HG03066 (cell line): Measurements from ENCODE around the gene MRPL19.
A peak's percentile ranks its signal among the peaks of the same experiment; 100 is the strongest.

Source experiments
- ATAC-seq: cut with Tn5 transposase; IDR thresholded peaks from one replicate; pipeline ENCODE4 v1.9.1; 2021; ENCODE audit warnings: low read depth; ENCODE audit not compliant: unreplicated experiment

Gene MRPL19

DNA sequence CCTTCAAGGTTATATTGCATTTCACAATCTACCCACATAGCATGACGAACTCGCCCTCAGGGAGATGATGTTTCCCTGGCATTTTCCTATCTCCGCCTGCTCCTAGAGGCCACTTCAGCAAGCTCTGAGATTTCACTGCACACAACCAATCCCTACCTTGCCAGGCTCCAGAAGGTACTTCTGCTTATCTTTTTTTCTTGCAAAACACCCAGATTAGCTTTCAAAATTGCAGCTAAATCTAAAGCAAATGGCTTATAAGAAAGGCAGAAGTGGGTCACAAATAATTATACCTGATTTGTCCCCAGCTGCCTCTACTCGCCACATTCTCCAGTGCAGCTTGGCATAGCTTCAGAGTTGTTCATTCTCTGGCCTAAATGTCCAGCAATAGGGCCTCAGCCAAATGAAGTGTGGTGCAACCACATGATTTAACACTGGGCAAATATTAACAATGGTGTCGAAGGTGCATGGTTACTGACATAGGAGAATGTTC lies 32.4 kb upstream of the MRPL19 start:
- ATAC-seq = no peak

DNA sequence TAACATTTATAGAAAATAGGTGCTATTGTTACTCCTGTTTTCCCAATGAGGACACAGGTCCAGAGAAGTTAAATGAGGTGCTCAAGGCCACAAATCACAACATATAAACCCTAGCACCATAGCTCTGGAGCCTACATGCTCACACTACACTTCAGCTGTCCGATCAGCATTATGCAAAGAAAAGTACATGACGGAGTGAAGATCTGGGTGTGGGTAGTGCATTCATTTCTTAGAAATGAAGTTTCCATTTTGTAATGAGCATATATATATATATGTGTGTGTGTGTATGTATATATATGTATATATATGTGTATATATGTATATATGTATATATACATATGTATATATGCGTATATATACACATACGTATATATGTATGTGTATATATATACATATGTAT lies 30.2 kb upstream of the MRPL19 start:
- no peak for ATAC-seq

DNA sequence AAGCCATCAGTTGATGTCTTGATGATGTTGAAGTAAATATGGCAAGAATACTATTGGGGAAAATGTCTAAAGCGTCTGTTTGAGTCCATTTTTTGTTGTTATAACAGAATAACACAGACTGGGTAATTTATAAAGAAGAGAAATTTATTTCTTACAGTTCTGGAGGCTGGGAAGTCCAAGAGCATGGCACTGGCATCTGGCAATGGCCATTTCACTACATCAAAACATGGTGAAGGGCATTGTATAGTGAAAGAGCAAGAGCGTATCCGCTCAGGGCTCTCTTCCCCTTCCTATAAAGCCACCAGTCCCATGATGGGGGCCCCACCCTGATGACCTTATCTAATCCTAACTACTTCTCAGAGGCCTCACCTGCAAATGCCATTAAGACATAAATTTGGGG lies 29.6 kb upstream of the MRPL19 start:
- no peak for ATAC-seq

DNA sequence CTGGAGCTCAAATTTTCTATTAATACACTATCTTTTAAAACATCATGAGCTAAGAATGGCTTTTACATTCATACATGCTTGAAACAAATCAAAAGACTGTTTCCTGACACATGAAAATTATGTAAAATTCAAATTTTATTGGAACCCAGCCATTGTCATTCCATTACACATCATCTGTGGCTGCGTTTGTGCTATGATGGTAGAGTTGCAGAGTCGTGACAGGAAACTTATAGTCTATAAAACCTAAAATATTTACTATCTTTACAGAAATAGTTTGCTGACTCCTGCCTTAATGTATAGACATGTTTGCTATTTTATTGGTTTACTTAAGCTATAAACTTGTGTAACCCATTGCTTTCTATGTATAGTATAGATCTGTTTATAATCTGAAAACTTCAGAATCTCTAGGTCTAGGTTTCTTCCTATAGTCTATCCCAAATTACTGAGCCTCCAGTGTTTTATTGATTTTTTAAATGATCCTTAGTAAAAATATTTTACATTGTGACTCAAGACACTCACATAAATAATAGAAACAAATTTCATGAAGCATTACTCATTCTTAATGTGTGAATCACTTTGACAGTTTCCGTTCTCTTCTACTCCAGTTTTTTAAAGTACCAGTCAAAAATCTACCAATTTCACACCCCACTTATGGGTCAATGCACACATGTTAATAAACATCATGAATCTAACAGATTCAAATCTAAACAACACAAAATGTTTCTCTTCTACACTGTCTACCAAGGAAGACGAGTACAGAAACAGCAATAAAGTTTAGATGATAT lies 26.4 kb upstream of the MRPL19 start:
- ATAC-seq = no peak

DNA sequence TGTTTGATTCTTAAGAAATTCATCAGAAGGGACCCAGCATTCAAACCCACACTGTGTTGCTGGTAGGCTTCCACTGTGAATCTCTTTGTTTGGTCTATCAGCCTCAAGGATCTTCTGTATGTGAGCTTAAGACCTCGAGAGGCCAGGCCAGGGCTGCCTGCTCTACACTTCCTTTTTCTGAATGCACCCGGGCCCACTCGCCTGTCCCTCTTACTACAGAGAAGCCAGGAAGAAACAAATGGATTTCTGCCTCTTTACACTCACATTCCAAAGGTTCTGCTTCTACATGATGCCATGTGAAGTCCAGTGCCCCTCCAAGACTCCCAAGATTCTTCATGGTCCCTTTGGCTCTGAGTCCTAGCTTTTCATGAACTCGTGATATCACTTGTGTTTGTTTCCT lies 25.4 kb upstream of the MRPL19 start:
- no peak for ATAC-seq

DNA sequence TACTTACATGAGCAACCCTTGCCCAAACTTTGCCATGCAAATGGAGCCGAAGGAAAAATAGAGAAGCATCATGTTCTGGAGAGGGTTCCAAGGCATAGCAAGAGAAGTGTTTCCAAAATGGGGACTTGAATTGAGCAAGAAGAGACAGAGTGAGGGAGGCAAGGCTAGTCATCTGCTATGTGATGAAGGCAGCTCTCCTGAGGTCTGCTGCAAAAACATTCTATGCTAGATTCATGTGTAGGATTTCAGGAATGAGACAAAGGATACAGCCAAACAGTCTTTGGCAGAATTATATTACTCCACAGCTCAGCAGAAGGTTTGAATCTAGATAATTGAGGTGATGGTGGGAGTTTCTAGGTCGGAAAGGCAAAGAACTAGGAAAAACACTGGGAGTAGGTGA lies 24.1 kb upstream of the MRPL19 start:
- no peak for ATAC-seq

DNA sequence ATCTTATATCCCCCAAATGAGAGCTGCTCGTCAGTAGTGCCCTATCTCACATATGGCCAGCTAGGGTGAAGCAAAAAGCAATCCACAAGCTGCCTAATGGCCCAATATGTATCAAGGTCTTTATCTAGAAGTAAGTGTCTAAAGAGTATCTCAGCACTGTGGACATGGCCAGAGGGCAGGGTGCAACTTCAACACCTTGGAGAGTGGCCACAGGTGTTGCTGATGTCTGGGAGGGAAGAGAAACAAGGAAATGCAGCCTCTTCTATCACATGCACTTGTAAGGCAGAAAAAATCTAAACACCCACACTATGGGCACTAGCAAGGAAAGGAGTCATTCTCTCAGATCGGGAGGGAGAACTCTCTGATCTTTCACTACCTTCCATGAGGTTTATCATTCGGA lies 23.7 kb upstream of the MRPL19 start:
- ATAC-seq = no peak

DNA sequence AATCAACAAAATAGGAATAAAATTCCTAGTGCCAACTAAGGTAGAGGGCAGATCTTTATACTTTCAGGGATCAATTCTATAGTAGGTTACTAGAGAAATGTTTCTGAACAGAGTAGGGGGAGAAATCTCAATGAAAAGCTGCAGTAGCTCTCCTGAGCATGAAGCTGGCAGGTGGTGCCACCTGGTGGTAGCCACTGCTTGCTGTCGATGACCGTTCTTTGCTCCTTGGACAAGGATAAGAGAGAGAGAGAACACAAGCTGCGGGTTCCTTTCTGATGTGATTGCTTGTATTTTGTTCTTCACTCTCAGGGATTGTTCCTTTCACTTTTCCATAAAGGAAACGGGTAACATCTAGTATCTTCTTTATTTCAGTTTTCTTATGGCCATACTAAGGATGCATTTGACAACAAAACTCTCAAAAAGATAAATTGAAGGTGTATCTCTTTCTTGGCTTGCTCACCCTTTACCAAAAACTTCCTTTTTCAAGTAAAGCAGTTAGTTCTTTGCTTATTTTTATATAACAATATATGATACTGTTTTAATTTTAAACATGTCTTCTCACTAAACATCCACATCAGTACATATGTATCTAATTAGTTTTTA lies 18.6 kb upstream of the MRPL19 start:
- ATAC-seq = peak; percentile 83

DNA sequence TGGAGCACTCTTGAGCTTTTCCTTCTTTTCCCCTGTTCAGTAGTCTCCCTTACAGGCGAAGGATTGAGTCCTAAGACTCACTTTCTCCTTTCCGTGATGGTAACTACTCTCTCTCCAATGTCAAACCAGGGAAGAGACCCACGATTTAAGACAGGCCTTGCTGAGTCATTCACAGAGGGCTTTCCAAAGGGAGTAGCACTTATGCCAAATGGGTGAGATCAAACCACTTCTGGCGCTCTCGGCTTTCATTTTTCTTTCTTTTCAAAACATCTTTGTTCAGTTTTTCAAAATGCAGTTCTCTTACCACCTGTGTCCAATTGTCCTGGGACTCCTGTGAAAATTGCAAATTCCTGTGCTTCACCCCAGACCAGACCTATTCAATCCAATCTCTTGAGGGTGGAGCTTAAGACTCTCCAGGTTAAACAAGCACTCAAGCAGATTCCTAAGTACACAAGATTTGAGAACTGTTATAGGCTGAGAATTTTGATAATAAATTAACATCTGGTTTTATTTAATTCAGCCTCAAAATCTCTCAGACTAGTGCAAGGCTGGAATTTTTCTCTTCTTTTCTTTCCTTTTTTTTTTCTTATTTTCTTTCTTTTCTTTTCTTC lies 14.4 kb upstream of the MRPL19 start:
- no peak for ATAC-seq

DNA sequence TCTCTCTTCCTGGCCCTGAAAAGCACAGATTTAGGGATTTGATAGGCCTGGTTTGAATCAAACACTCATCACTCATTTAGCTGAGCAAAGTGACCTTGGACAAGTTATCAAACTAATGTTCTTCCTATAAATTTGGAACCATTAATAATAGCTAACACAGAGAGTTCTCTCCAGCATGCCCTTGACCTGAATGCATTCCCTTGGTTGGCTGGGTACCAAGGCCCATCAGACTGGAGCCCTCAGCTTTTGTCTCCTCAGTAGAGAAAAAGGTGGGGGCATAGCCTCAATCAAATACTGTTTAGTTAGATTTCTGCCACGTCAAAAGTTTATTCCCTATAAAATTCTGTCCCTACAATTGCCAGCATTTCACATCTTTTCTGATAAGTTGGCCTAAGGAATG lies 13.8 kb upstream of the MRPL19 start:
- no peak for ATAC-seq

DNA sequence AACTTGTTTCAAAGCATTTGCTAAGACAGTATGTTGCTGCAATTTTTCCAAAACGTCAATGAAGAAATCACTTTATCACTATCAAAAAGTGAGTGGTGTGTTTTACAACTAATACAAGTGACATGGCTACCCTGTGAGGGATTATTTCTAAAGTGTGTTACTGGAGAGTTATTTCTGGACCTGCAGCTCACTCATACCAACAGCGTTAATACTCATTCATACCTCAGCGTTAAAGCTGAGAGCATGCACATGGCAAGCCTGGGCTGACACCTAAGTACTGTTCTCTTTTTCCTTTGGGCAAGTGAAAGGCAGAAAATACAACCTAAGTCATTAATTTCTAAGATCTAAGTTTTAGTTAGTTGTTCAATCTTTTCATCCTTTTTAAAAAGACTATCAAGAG lies 13.0 kb upstream of the MRPL19 start:
- no peak for ATAC-seq

DNA sequence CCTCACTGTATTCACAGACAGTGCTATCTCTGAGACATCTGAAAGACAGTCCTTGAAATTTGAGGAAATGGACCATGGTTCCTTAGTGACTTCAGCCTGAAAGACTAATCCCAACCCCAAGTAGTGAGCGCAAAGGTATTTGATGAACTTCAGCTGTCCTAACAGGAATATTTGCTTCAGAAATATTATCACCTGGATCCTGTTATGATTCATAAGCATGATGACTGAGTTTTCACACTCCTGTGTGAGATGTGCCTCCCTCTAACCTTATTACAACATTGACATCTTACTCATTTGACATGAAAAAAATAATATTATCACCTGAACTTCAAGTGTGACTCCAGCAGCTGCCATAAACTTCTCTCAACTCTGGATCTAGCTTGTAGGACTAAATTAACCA lies 11.6 kb upstream of the MRPL19 start:
- no peak for ATAC-seq

DNA sequence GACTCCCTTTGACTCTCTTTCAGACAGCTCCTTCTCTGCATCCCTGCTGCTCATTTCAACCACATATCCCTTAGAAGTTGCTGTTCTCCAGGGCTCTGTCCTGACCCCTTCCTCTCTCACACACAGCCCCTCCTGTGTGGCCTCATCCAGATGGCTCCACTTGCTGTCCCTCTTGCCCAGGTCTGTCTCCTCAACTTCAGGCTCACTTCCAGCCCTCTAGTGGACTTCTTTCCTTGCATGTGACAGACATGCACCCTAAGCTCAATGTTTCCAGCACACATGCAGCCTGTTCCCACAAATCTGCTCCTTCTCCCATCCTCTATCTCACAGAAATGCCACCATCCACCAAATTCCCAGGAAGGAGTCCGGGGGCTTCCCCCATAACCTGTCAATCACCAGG lies 9.0 kb upstream of the MRPL19 start:
- ATAC-seq = no peak

DNA sequence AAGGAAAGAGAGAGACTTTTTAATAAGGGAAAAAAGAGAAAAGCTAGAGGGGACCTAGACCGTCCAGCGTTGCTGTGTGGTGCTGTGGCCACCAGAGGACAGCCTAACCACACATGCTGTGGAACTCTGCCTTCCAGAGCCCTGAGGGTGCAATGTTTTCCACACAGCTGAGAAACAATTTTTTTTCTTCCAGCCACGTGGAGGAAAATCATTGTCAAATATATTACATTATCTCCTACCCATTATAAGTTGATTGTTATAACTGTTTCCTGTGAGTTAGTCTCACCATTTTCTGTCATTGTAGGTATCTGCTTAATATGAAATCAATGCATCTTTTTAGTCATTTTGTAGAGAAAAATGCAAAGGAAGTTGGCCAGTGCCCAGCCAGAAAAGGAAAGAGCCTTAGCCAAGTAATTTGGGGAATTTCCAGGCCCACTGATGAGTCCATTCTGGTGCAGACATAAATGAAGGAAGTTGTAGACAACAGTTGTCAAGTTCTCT lies 5.9 kb upstream of the MRPL19 start:
- peak; percentile 94 for ATAC-seq

DNA sequence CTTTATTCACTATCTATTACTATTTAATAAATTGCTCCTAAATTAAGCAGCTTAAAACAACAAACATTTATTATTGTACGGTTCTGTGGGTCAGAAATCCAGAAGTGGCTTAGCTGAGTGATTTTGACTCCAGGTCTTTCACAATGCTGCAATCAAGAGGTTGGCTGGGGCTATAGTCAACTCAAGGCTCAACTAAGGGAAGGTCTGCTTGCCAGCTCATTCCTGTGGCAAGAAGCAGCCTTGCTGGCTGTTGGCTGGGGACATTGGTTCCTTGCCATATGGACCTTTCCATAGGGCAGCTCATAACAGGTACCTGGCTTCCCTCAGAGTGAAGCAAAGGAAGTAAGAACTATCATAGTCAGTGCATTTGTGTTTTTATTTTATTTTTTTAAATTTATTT lies 5.0 kb upstream of the MRPL19 start:
- no peak for ATAC-seq

DNA sequence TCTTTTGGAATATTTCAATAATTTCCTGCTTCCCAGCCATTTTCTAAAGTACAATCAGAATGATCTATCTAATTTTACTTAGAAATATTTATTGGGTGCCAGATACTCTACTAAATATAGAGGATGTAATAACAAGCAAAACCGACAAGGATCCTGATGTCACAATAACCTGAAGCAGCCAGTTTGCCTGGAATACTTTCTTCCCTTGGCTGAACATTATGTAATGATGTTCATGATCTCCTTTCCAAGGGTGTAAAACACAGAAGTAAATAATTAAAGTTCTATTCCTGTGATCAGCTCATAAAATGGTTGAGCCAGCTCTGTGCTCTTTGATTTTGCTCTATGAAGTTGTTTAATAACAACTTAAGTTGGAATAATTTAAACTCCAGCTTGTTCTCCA lies 2.6 kb upstream of the MRPL19 start:
- ATAC-seq = no peak

DNA sequence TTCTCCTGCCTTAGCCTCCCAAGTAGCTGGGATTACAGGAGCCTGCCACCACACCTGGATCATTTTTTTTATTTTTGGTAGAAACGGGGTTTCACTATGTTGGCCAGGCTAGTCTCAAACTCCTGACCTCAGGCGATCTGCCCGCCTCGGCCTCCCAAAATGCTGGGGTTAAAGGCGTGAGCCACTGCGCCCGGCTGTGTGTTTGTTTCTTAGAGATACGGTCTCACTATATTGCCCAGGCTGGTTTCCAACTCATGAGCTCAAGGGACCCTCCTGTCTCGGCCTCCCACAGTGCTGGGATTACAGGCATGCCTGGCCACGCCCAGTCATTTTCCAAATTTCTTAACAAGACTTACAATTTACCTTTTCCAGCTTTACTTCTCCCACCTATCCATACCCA lies 940 bp upstream of the MRPL19 start:
- ATAC-seq = no peak

DNA sequence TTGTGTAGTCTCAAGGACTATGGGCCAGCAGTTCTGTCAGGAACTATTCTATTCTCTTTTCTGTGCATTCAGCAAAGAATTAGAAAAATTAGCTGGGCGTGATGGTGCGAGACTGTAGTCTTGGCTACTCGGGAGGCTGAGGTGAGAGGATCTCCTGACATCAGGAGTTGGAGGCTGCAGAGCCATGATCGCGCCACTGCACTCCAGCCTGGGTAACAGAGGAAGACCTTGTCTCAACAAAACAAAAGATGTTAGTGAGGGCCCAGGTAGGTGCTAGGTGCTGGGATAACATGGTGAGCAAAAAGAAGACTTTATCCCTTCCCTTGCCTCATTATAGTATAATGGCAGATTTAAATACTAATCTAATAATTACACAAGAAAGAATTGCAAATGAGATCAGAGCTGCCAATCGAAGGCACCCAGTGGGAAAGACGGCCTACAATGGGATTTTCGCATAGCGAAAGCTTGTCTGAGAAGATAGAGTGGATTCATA lies 447 bp upstream of the MRPL19 start:
- ATAC-seq = peak; percentile 2

DNA sequence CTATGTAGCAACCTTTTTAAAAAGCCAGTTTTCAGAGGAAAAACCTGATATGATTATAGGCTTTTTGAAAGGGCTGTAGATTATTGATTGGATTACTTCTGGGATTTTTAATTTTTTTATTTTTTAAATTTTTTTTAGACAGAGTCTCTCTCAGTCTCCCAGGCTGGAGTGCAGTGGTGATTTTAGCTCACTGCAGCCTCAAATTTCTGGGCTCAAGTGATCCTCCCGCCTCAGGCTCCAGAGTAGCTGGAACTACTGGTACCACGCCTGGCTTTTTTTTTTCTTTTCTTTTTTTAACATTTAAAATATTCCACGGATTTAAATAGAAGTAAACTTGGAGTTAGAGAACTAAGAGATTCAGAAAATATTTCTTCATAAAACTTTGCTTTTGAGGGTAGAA lies 1.2 kb downstream of the MRPL19 start:
- ATAC-seq = no peak

DNA sequence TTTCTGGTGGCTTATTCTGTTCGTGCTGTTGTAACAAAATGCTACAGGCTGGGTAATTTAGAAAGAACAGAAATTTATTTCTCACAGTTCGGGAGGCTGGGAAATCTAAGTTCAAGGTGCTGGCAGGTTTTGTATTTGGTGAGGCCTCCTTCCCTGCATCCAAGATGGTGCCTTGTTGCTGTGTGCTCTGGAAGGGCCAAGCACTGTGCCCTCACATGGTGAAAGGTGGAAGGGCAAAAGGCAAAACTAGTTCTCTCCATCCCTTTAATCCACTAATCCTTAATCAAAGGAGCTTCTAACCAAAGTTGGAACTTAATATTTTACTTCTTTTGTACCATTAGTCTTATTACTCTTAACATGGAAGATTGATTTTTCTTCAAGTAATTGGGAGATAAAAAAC lies 7.4 kb downstream of the MRPL19 start:
- ATAC-seq = no peak

DNA sequence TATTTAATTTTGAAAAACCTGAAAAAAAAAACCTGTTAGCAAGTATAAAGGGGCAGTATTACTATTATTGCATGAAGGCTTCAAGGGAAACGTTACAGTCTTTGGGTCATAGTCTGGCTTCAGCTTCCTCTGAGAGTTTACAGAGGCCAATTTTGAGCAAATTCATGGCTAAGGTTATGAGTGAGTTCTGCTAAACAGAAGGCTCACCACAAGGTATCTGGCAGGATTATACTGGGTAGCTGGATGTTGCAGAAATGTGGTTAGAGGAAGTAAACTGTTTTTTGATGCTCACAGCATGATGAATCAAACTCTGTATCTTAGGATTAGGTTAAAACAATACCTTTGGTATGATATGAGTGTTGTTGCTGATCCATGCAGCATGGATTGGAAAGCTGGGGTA lies 9.3 kb downstream of the MRPL19 start:
- no peak for ATAC-seq

DNA sequence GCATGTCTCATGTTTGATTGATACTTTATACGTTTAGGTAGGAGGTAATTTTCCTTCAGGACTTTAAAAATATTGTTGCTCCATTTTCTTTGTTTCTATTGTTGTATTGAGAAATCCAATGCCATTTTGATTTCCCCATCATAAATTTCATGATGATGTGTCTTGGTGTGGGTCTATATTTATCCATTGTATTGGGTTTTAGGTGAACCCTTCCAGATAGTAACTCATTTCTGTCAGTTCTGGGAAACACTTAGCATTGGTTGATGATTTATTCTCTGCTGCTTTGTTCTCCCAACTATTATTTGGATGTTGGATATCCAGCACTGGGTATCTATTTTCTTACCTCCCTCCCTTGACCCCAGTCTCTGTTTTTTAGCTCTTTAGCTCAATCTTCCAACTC lies 10.0 kb downstream of the MRPL19 start:
- ATAC-seq = no peak
